ENCODE data around the gene FABP3.

FABP3 gene

GRCh38 chr1:31410871-31411270 is 38.0 kb upstream of the FABP3 start:
- TF ChIP-seq CTCF (IDR thresholded peaks at IDR 0.05; ENCODE audit: control extremely low read depth, extremely low read depth, low read depth, missing control alignments), result no peak
- DNase-seq (ENCODE audit: extremely low spot score), result no peak
- ChIA-PET POLR2A (no interaction called here), CTCF (interaction anchor here (0.8 to 2.7 kb wide), 3 partner anchors 11 to 17 kb away, joined by 3 to 15 read pairs (median 11); no protein-coding TSS in a partner anchor)

- no peak for TF ChIP-seq CTCF (IDR thresholded peaks at IDR 0.05; ENCODE audit: control extremely low read depth, extremely low read depth, low read depth, missing control alignments)
- ChIA-PET POLR2A (no interaction called here), CTCF (interaction anchor here (0.6 to 2.7 kb wide), 5 partner anchors 12 to 139 kb away, joined by 3 to 15 read pairs (median 5); no protein-coding TSS in a partner anchor)
- DNase-seq (ENCODE audit: extremely low spot score), result no peak
These were observed 37.3 kb upstream of the FABP3 start for GRCh38 chr1:31409946-31410858.

GRCh38 chr1:31408788-31409318 is 36.0 kb upstream of the FABP3 start:
- POLR2A ChIA-PET, result no interaction called here
- CTCF ChIA-PET, result interaction anchor here (0.8 to 2.3 kb wide), 4 partner anchors 13 to 140 kb away, joined by 3 to 7 read pairs (median 4); no protein-coding TSS in a partner anchor
- TF ChIP-seq CTCF (IDR thresholded peaks at IDR 0.05; ENCODE audit: control extremely low read depth, extremely low read depth, low read depth, missing control alignments), result no peak
- no peak for DNase-seq (ENCODE audit: extremely low spot score)

- no peak for TF ChIP-seq CTCF (IDR thresholded peaks at IDR 0.05; ENCODE audit: control extremely low read depth, extremely low read depth, low read depth, missing control alignments)
- DNase-seq (ENCODE audit: extremely low spot score), result no peak
- ChIA-PET CTCF (interaction anchor here (1.7 to 2.4 kb wide), 2 partner anchors 12 to 142 kb away, joined by 4 to 21 read pairs; no protein-coding TSS in a partner anchor), POLR2A (no interaction called here)
These were observed 34.3 kb upstream of the FABP3 start for GRCh38 chr1:31407029-31407626.

GRCh38 chr1:31405578-31406245 is 32.8 kb upstream of the FABP3 start:
- CTCF ChIA-PET, result interaction anchor here (1.7 to 2.4 kb wide), 3 partner anchors 10 to 143 kb away, joined by 4 to 21 read pairs (median 12); no protein-coding TSS in a partner anchor
- DNase-seq (ENCODE audit: extremely low spot score), result no peak
- no peak for TF ChIP-seq CTCF (IDR thresholded peaks at IDR 0.05; ENCODE audit: control extremely low read depth, extremely low read depth, low read depth, missing control alignments)
- POLR2A ChIA-PET, result no interaction called here

- TF ChIP-seq CTCF (IDR thresholded peaks at IDR 0.05; ENCODE audit: control extremely low read depth, extremely low read depth, low read depth, missing control alignments), result no peak
- ChIA-PET CTCF (no interaction called here), POLR2A (no interaction called here)
- DNase-seq (ENCODE audit: extremely low spot score), result no peak
These were observed 28.4 kb upstream of the FABP3 start for GRCh38 chr1:31401241-31401640.
